ENCODE measurements around the gene PLEKHG2.
"Not testable (repeated sequence)": the region's sequence is repeated elsewhere in the genome, so short reads cannot be mapped to it uniquely, and the experiment has no call there.

PLEKHG2 gene

DNA sequence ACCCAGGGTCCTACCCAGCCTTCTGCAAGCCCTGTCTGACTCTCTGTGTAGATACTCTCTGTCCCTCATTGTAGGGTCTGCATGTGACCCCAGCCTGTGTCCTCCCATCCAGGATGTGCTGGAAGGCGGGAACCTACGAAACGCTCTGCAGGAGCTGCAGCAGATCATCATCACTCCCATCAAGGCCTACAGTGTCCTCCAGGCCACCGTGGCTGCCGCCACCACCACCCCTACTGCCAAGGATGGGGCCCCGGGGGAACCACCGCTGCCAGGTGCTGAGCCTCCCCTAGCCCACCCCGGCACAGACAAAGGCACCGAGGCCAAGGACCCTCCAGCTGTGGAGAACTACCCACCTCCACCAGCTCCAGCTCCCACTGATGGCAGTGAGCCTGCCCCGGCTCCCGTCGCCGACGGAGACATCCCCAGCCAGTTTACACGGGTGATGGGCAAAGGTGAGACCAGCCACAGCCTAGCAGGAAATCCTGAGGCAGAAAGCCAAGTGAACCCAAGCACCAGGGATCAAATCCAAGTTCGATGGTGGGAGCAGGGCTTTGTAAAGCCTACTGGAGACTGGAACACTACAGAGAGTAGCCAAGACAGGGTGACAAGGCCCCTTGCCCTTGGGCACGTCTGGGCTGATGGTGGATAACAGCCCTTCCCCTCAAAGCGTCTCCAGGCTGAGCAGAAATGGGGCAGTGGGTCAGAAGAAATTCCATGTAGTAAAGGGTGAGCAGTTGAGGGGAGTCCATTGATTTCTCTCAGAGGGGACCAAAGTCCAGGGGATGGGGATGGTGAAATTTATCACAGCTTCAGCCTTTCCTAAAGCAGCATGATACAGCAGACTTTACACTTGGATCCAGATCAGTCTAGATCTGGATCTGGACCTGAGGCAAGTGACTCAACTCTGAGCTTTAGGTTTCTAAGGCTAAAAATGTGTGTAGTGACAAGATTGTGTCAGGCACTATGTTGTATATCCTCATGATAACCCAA, 34.8 kb upstream of the PLEKHG2 start:
- H3K36me3 ChIP-seq (ENCODE audit: control insufficient read depth in 1 of 2, insufficient read depth in 2 of 2, low read length in 2 of 2), result peaks cover 64 to 79% of the 10 kb centered on the region in 2 donors
- H3K4me3 ChIP-seq (ENCODE audit: low read depth in 1 of 2, low read length in 2 of 2), result no peak overlapping the region
- H3K27ac ChIP-seq (ENCODE audit: low read length), result no peak overlapping the region
- H3K4me1 ChIP-seq (ENCODE audit: control insufficient read depth in 1 of 2, insufficient read depth in 2 of 2, low read length in 2 of 2), result peaks cover 7 to 15% of the 10 kb centered on the region in 2 donors
- H3K27me3 ChIP-seq (ENCODE audit: low read depth, low read length), result no peaks in the 10 kb centered on the region
- H3K9me3 ChIP-seq (ENCODE audit: control insufficient read depth in 1 of 2, low read length in 2 of 2), result no peaks in the 10 kb centered on the region

DNA sequence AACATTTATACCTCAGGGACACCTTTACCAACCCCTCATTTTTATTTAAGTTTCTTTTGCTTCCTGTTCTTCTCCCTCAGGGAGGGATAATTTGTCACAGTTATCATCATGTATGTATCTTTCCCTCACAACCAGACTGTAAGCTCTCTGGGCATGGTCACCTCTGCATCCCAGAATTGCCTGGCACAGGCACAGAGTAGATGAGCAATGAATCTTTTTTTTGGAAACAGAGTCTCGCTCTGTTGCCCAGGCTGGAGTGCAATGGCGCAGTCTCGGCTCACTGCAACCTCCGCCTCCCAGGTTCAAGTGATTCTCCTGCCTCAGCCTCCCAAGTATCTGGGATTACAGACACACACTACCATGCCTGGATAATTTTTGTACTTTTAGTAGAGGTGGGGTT, 33.1 kb upstream of the PLEKHG2 start:
- not testable (repeated sequence) for H3K4me3 ChIP-seq (ENCODE audit: low read depth in 1 of 2, low read length in 2 of 2); H3K27me3 ChIP-seq (ENCODE audit: low read depth, low read length); H3K27ac ChIP-seq (ENCODE audit: low read length); H3K4me1 ChIP-seq (ENCODE audit: control insufficient read depth in 1 of 2, insufficient read depth in 2 of 2, low read length in 2 of 2); H3K9me3 ChIP-seq (ENCODE audit: control insufficient read depth in 1 of 2, low read length in 2 of 2)
- peaks cover 80 to 90% of the 10 kb centered on the region in 2 donors for H3K36me3 ChIP-seq (ENCODE audit: control insufficient read depth in 1 of 2, insufficient read depth in 2 of 2, low read length in 2 of 2)

GRCh38 chr19:39379865-39380396, 32.5 kb upstream of the PLEKHG2 start:
- Histone ChIP-seq H3K4me1 (ENCODE audit: control insufficient read depth in 1 of 2, insufficient read depth in 2 of 2, low read length in 2 of 2) (peaks cover 0 to 5% of the 10 kb centered on the region in 2 donors), H3K9me3 (ENCODE audit: control insufficient read depth in 1 of 2, low read length in 2 of 2) (no peaks in the 10 kb centered on the region), H3K27me3 (ENCODE audit: low read depth, low read length) (no peaks in the 10 kb centered on the region), H3K27ac (ENCODE audit: low read length) (no peak overlapping the region), H3K4me3 (ENCODE audit: low read depth in 1 of 2, low read length in 2 of 2) (no peak overlapping the region), H3K36me3 (ENCODE audit: control insufficient read depth in 1 of 2, insufficient read depth in 2 of 2, low read length in 2 of 2) (peaks cover 83 to 94% of the 10 kb centered on the region in 2 donors)

- Histone ChIP-seq H3K36me3 (ENCODE audit: control insufficient read depth in 1 of 2, insufficient read depth in 2 of 2, low read length in 2 of 2) (peaks cover 76 to 99% of the 10 kb centered on the region in 2 donors), H3K9me3 (ENCODE audit: control insufficient read depth in 1 of 2, low read length in 2 of 2) (no peaks in the 10 kb centered on the region), H3K27me3 (ENCODE audit: low read depth, low read length) (no peaks in the 10 kb centered on the region), H3K4me1 (ENCODE audit: control insufficient read depth in 1 of 2, insufficient read depth in 2 of 2, low read length in 2 of 2) (peaks cover 0 to 5% of the 10 kb centered on the region in 2 donors), H3K27ac (ENCODE audit: low read length) (no peak overlapping the region), H3K4me3 (ENCODE audit: low read depth in 1 of 2, low read length in 2 of 2) (no peak overlapping the region)
Measured at GRCh38 chr19:39380521-39381502, 31.7 kb upstream of the PLEKHG2 start.

GRCh38 chr19:39381910-39382611, 30.4 kb upstream of the PLEKHG2 start:
- H3K4me3 ChIP-seq (ENCODE audit: low read depth in 1 of 2, low read length in 2 of 2), result no peak overlapping the region
- no peak overlapping the region for H3K27ac ChIP-seq (ENCODE audit: low read length)
- no peaks in the 10 kb centered on the region for H3K27me3 ChIP-seq (ENCODE audit: low read depth, low read length)
- peaks cover 76 to 99% of the 10 kb centered on the region in 2 donors for H3K36me3 ChIP-seq (ENCODE audit: control insufficient read depth in 1 of 2, insufficient read depth in 2 of 2, low read length in 2 of 2)
- H3K4me1 ChIP-seq (ENCODE audit: control insufficient read depth in 1 of 2, insufficient read depth in 2 of 2, low read length in 2 of 2), result peaks cover 0 to 5% of the 10 kb centered on the region in 2 donors
- no peaks in the 10 kb centered on the region for H3K9me3 ChIP-seq (ENCODE audit: control insufficient read depth in 1 of 2, low read length in 2 of 2)

- Histone ChIP-seq H3K27ac (ENCODE audit: low read length) (no peak overlapping the region), H3K36me3 (ENCODE audit: control insufficient read depth in 1 of 2, insufficient read depth in 2 of 2, low read length in 2 of 2) (peaks cover 74 to 99% of the 10 kb centered on the region in 2 donors), H3K4me1 (ENCODE audit: control insufficient read depth in 1 of 2, insufficient read depth in 2 of 2, low read length in 2 of 2) (peaks cover 0 to 5% of the 10 kb centered on the region in 2 donors), H3K9me3 (ENCODE audit: control insufficient read depth in 1 of 2, low read length in 2 of 2) (no peaks in the 10 kb centered on the region), H3K4me3 (ENCODE audit: low read depth in 1 of 2, low read length in 2 of 2) (no peak overlapping the region), H3K27me3 (ENCODE audit: low read depth, low read length) (no peaks in the 10 kb centered on the region)
Measured at GRCh38 chr19:39382991-39383828, 29.3 kb upstream of the PLEKHG2 start.

GRCh38 chr19:39384839-39385568, 27.5 kb upstream of the PLEKHG2 start:
- Histone ChIP-seq H3K36me3 (ENCODE audit: control insufficient read depth in 1 of 2, insufficient read depth in 2 of 2, low read length in 2 of 2) (peaks cover 68 to 92% of the 10 kb centered on the region in 2 donors), H3K27me3 (ENCODE audit: low read depth, low read length) (no peaks in the 10 kb centered on the region), H3K9me3 (ENCODE audit: control insufficient read depth in 1 of 2, low read length in 2 of 2) (no peaks in the 10 kb centered on the region), H3K27ac (ENCODE audit: low read length) (no peak overlapping the region), H3K4me3 (ENCODE audit: low read depth in 1 of 2, low read length in 2 of 2) (no peak overlapping the region), H3K4me1 (ENCODE audit: control insufficient read depth in 1 of 2, insufficient read depth in 2 of 2, low read length in 2 of 2) (peaks cover 4 to 7% of the 10 kb centered on the region in 2 donors)

DNA sequence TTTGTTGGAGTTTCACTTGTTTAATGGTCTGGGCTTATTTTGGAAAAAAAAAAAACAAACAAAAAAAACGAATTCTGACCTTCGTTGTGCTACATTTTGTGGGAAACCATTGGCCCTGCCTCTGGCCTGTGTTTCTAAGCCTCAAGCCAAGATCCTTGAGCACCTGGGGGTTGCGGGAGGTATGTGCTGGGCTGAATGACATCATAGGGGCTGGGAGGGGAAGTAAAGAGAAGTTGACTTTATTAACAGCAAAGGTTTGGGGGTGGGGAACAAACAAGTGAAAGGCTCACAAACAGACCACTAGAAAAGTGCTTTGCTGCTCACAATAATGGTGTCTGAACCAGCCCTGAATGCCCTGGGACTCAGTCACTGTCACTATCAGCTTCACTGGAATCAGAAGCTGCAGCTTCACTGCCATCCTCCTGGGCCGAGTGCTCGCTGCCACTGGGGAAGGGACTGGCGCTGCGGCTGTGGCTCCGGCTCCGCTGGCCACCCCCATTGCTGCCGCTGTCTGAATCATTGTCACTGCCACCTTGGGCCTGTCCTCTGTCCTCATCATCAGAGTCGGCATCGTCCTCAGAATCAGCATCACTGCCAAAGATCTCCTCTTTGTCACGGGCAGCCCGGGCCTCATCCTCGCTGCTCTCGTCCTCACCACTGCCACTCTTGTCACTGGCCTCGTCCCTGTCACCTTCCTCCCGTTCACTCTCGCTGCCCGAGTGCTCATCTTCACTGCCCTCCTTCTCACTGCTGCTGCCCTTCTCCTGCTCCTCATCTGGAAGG, 26.6 kb upstream of the PLEKHG2 start:
- Histone ChIP-seq H3K36me3 (ENCODE audit: control insufficient read depth in 1 of 2, insufficient read depth in 2 of 2, low read length in 2 of 2) (peaks cover 61 to 88% of the 10 kb centered on the region in 2 donors), H3K9me3 (ENCODE audit: control insufficient read depth in 1 of 2, low read length in 2 of 2) (no peaks in the 10 kb centered on the region), H3K27ac (ENCODE audit: low read length) (no peak overlapping the region), H3K4me3 (ENCODE audit: low read depth in 1 of 2, low read length in 2 of 2) (no peak overlapping the region), H3K4me1 (ENCODE audit: control insufficient read depth in 1 of 2, insufficient read depth in 2 of 2, low read length in 2 of 2) (peaks cover 8 to 13% of the 10 kb centered on the region in 2 donors), H3K27me3 (ENCODE audit: low read depth, low read length) (no peaks in the 10 kb centered on the region)

DNA sequence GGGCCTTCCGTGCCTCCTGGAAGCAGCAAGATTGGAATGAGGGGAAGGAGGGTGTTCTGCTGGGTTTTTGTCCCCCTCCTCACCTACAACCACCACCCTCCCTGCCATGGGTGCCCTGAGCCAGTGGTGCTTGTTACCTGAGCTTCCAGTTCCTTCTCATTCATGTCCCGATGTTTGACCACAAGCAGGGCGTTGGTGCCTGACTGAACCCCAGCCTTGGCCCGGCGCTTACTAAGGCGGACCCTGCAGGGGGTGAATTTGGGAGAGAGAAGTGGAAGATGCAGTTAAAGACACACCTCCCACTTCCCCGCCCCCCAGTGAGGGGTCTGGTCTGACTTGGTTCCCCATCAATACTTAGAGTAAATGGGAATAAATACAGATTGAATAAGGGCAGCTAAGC, 25.9 kb upstream of the PLEKHG2 start:
- Histone ChIP-seq H3K27me3 (ENCODE audit: low read depth, low read length) (no peaks in the 10 kb centered on the region), H3K9me3 (ENCODE audit: control insufficient read depth in 1 of 2, low read length in 2 of 2) (no peaks in the 10 kb centered on the region), H3K4me3 (ENCODE audit: low read depth in 1 of 2, low read length in 2 of 2) (no peak overlapping the region), H3K36me3 (ENCODE audit: control insufficient read depth in 1 of 2, insufficient read depth in 2 of 2, low read length in 2 of 2) (peaks cover 54 to 81% of the 10 kb centered on the region in 2 donors), H3K4me1 (ENCODE audit: control insufficient read depth in 1 of 2, insufficient read depth in 2 of 2, low read length in 2 of 2) (peaks cover 8 to 13% of the 10 kb centered on the region in 2 donors), H3K27ac (ENCODE audit: low read length) (no peak overlapping the region)
